Right renal pelvis (tissue), 4 donors: Measurements from ENCODE around the gene MLKL. TPM values are rescaled to one million over a fixed set of nuclear protein-coding genes. Genes with fewer than 3 reads are reported as not detected.

ENCODE experiments used
- polyA plus RNA-seq, 4 donors: library from polyadenylated mRNA; unstranded; fragments of 120-200 nt; gene quantifications; one replicate each; pipeline ENCODE4 v1.2.1, GENCODE V29; 2013; ENCODE audit not compliant: insufficient read length in 4 of 4

Gene MLKL
- polyA plus RNA-seq, 4 donors = 2.8 to 4.2 (median 3.8) TPM

Other genes with a start within 250 kb of the MLKL start
- 100 to 1,000 TPM; 155 to 169 (median 160) TPM for gene GLG1, start 93.7 kb downstream of the MLKL start, polyA plus RNA-seq
- 10 to 100 TPM; 24.4 to 29.2 (median 27.7) TPM for gene RFWD3, start 34.0 kb downstream of the MLKL start, polyA plus RNA-seq
- 1 to 10 TPM; 2.7 to 4.0 (median 3.5) TPM for gene FA2H, start 74.0 kb upstream of the MLKL start, polyA plus RNA-seq